Activated CD4-positive, alpha-beta memory T cell treated with anti-CD3 and anti-CD28 coated beads, Interleukin-2, amount 10 ng/mL, durations not matched to agents 7 days and 5 days (primary cell): Measurements from ENCODE around the gene CLEC12A. TPM values are rescaled to one million over a fixed set of nuclear protein-coding genes. Genes with fewer than 3 reads are reported as not detected.

Source experiments
- CTCF ChIA-PET: fragments of 350-600 bp; sonication (Branson Sonifier 250); formaldehyde crosslinking; loops from one replicate; lab custom pipeline; 2021; ENCODE audit warnings: antibody characterized with exemption, inconsistent platforms; lab: Charles Lee
- POLR2A ChIA-PET: fragments of 350-600 bp; sonication (Branson Sonifier 250); formaldehyde crosslinking; loops from one replicate; lab custom pipeline; 2021; ENCODE audit warnings: antibody characterized with exemption; lab: Charles Lee
- DNase-seq: peaks from one replicate; pipeline ENCODE4 v3.0.0-alpha.2; 2020
- H3K27ac Mint-ChIP-seq: one replicate; pipeline ENCODE4 v1.8.0; 2021; ENCODE audit warnings: mild to moderate bottlenecking, mixed read lengths
- H3K27me3 Mint-ChIP-seq: one replicate; pipeline ENCODE4 v1.8.0; 2021; ENCODE audit warnings: mixed read lengths
- H3K36me3 Mint-ChIP-seq: one replicate; pipeline ENCODE4 v1.8.0; 2021; ENCODE audit warnings: low read depth, mixed read lengths
- H3K4me1 Mint-ChIP-seq: one replicate; pipeline ENCODE4 v1.8.0; 2021; ENCODE audit warnings: mixed read lengths
- H3K4me3 Mint-ChIP-seq: one replicate; pipeline ENCODE4 v1.8.0; 2021; ENCODE audit warnings: mild to moderate bottlenecking, mixed read lengths
- H3K9me3 Mint-ChIP-seq: one replicate; pipeline ENCODE4 v1.8.0; 2021; ENCODE audit warnings: mixed read lengths
- total RNA-seq, 2 experiments: library from RNA; stranded (reverse); gene quantifications; one replicate each; pipeline ENCODE4 v1.2.3, GENCODE V29; 2021

The CLEC12A gene
- total RNA-seq: under 1 TPM; 0.60 to 0.65 TPM

GRCh38 chr12:9971181-9971580, at the start of gene CLEC12A:
CLEC12A (plus strand) TSS chr12:9971409; CDS start chr12:9971597, 188 bp downstream.
- DNase-seq: no peak
- Mint-ChIP-seq H3K27ac (no peak within 1 kb of the TSS), H3K4me1 (no peaks in the 10 kb centered on the region), H3K9me3 (peaks cover 9% of the 10 kb centered on the region), H3K36me3 (no peaks in the 10 kb centered on the region), H3K27me3 (peaks cover 27% of the 10 kb centered on the region), H3K4me3 (no peak within 1 kb of the TSS)
- ChIA-PET CTCF (no interaction called here), POLR2A (no interaction called here)

- POLR2A ChIA-PET: interaction anchor here (1.3 to 1.5 kb wide), 2 partner anchors 15 to 26 kb away, joined by 4 to 6 read pairs; no protein-coding TSS in a partner anchor
- Mint-ChIP-seq H3K4me1 (peaks cover 17% of the 10 kb centered on the region), H3K4me3 (no peak overlapping the region), H3K9me3 (peaks cover 6% of the 10 kb centered on the region), H3K27me3 (peaks cover 11% of the 10 kb centered on the region), H3K27ac (no peak overlapping the region), H3K36me3 (peaks cover 4% of the 10 kb centered on the region)
- no peak for DNase-seq
- CTCF ChIA-PET: interaction anchor here (0.6 to 1.1 kb wide), 4 partner anchors 108 to 291 kb away, joined by 3 to 6 read pairs (median 4); no protein-coding TSS in a partner anchor
Measured at GRCh38 chr12:9922429-9922828, 48.8 kb upstream of the CLEC12A start.

GRCh38 chr12:9925705-9926393, 45.4 kb upstream of the CLEC12A start:
- Mint-ChIP-seq H3K9me3 (no peaks in the 10 kb centered on the region), H3K27me3 (peaks cover 12% of the 10 kb centered on the region), H3K27ac (no peak overlapping the region), H3K36me3 (peaks cover 4% of the 10 kb centered on the region), H3K4me1 (peaks cover 17% of the 10 kb centered on the region), H3K4me3 (peak overlapping the region; percentile 31)
- ChIA-PET CTCF (interaction anchor here (0.7 to 2.6 kb wide), 9 partner anchors 14 to 183 kb away, joined by 3 to 29 read pairs (median 5); no protein-coding TSS in a partner anchor), POLR2A (no interaction called here)
- peak; percentile 22 for DNase-seq

GRCh38 chr12:9926876-9927275, 44.3 kb upstream of the CLEC12A start:
- no peaks in the 10 kb centered on the region for H3K9me3 Mint-ChIP-seq
- no peak overlapping the region for H3K4me3 Mint-ChIP-seq
- ChIA-PET POLR2A (interaction anchor here (1.0 kb wide), 1 partner anchor 177 kb away, joined by 5 read pairs; no protein-coding TSS in a partner anchor), CTCF (interaction anchor here (1.1 to 2.6 kb wide), 6 partner anchors 13 to 177 kb away, joined by 3 to 24 read pairs (median 3); no protein-coding TSS in a partner anchor)
- no peak for DNase-seq
- H3K27ac Mint-ChIP-seq: no peak overlapping the region
- H3K27me3 Mint-ChIP-seq: peaks cover 12% of the 10 kb centered on the region
- peaks cover 17% of the 10 kb centered on the region for H3K4me1 Mint-ChIP-seq
- peaks cover 4% of the 10 kb centered on the region for H3K36me3 Mint-ChIP-seq

GRCh38 chr12:9928607-9929006, 42.6 kb upstream of the CLEC12A start:
- Mint-ChIP-seq H3K4me1 (peaks cover 5% of the 10 kb centered on the region), H3K9me3 (no peaks in the 10 kb centered on the region), H3K27ac (no peak overlapping the region), H3K4me3 (no peak overlapping the region), H3K27me3 (peaks cover 18% of the 10 kb centered on the region), H3K36me3 (no peaks in the 10 kb centered on the region)
- ChIA-PET POLR2A (no interaction called here), CTCF (interaction anchor here (1.1 to 2.6 kb wide), 2 partner anchors 114 to 178 kb away, joined by 4 to 24 read pairs; no protein-coding TSS in a partner anchor)
- DNase-seq: no peak

GRCh38 chr12:9931245-9931644, 40.0 kb upstream of the CLEC12A start:
- Mint-ChIP-seq H3K36me3 (no peaks in the 10 kb centered on the region), H3K4me3 (no peak overlapping the region), H3K4me1 (no peaks in the 10 kb centered on the region), H3K27ac (no peak overlapping the region), H3K9me3 (no peaks in the 10 kb centered on the region), H3K27me3 (peaks cover 18% of the 10 kb centered on the region)
- no peak for DNase-seq
- ChIA-PET CTCF (interaction anchor here (0.8 to 1.9 kb wide), 3 partner anchors 9 to 219 kb away, joined by 3 to 14 read pairs (median 5); no protein-coding TSS in a partner anchor), POLR2A (interaction anchor here (1.0 kb wide), 1 partner anchor 181 kb away, joined by 3 read pairs; no protein-coding TSS in a partner anchor)

GRCh38 chr12:9932270-9932669, 38.9 kb upstream of the CLEC12A start, which contains the start of gene CLEC2A:
CLEC2A (minus strand) TSS chr12:9932370; CDS start chr12:9932329, 41 bp downstream.
- H3K4me1 Mint-ChIP-seq: no peaks in the 10 kb centered on the region
- CTCF ChIA-PET: interaction anchor here (1.9 kb wide), 1 partner anchor 119 kb away, joined by 14 read pairs; no protein-coding TSS in a partner anchor
- H3K36me3 Mint-ChIP-seq: no peaks in the 10 kb centered on the region
- no peak for DNase-seq
- no peaks in the 10 kb centered on the region for H3K9me3 Mint-ChIP-seq
- no peak within 1 kb of the TSS for H3K27ac Mint-ChIP-seq
- H3K27me3 Mint-ChIP-seq: peaks cover 18% of the 10 kb centered on the region
- POLR2A ChIA-PET: no interaction called here
- no peak within 1 kb of the TSS for H3K4me3 Mint-ChIP-seq

- ChIA-PET CTCF (interaction anchor here (0.7 to 0.9 kb wide), 2 partner anchors 119 to 135 kb away, joined by 3 to 4 read pairs; no protein-coding TSS in a partner anchor), POLR2A (no interaction called here)
- Mint-ChIP-seq H3K27me3 (peaks cover 12% of the 10 kb centered on the region), H3K27ac (no peak overlapping the region), H3K36me3 (no peaks in the 10 kb centered on the region), H3K9me3 (no peaks in the 10 kb centered on the region), H3K4me1 (no peaks in the 10 kb centered on the region), H3K4me3 (no peak overlapping the region)
- DNase-seq: no peak
Measured at GRCh38 chr12:9933958-9934357, 37.3 kb upstream of the CLEC12A start.

- no peak overlapping the region for H3K4me3 Mint-ChIP-seq
- ChIA-PET CTCF (interaction anchor here (0.9 kb wide), 1 partner anchor 120 kb away, joined by 3 read pairs; no protein-coding TSS in a partner anchor), POLR2A (no interaction called here)
- H3K9me3 Mint-ChIP-seq: no peaks in the 10 kb centered on the region
- DNase-seq: no peak
- H3K27me3 Mint-ChIP-seq: peaks cover 16% of the 10 kb centered on the region
- no peaks in the 10 kb centered on the region for H3K4me1 Mint-ChIP-seq
- no peak overlapping the region for H3K27ac Mint-ChIP-seq
- H3K36me3 Mint-ChIP-seq: no peaks in the 10 kb centered on the region
Measured at GRCh38 chr12:9935026-9935425, 36.2 kb upstream of the CLEC12A start.

- no peak for DNase-seq
- ChIA-PET POLR2A (no interaction called here), CTCF (no interaction called here)
- Mint-ChIP-seq H3K4me3 (no peak overlapping the region), H3K4me1 (peaks cover 4% of the 10 kb centered on the region), H3K9me3 (no peaks in the 10 kb centered on the region), H3K27me3 (peaks cover 23% of the 10 kb centered on the region), H3K27ac (no peak overlapping the region), H3K36me3 (no peaks in the 10 kb centered on the region)
Measured at GRCh38 chr12:9936591-9936990, 34.6 kb upstream of the CLEC12A start.

GRCh38 chr12:9940375-9940774, 30.8 kb upstream of the CLEC12A start:
- Mint-ChIP-seq H3K9me3 (no peaks in the 10 kb centered on the region), H3K27ac (no peak overlapping the region), H3K4me3 (no peak overlapping the region), H3K4me1 (peaks cover 15% of the 10 kb centered on the region), H3K27me3 (peaks cover 34% of the 10 kb centered on the region), H3K36me3 (no peaks in the 10 kb centered on the region)
- CTCF ChIA-PET: interaction anchor here (0.7 to 2.0 kb wide), 19 partner anchors 8 to 251 kb away, joined by 3 to 11 read pairs (median 3); partner anchors contain the start of gene CLEC12B
- POLR2A ChIA-PET: no interaction called here
- no peak for DNase-seq

GRCh38 chr12:9941838-9942237, 29.4 kb upstream of the CLEC12A start:
- ChIA-PET POLR2A (interaction anchor here (1.2 kb wide), 1 partner anchor 181 kb away, joined by 3 read pairs; the partner anchor contains the start of gene CD69), CTCF (no interaction called here)
- peaks cover 15% of the 10 kb centered on the region for H3K4me1 Mint-ChIP-seq
- peaks cover 34% of the 10 kb centered on the region for H3K27me3 Mint-ChIP-seq
- no peaks in the 10 kb centered on the region for H3K9me3 Mint-ChIP-seq
- no peak overlapping the region for H3K4me3 Mint-ChIP-seq
- no peaks in the 10 kb centered on the region for H3K36me3 Mint-ChIP-seq
- no peak for DNase-seq
- H3K27ac Mint-ChIP-seq: no peak overlapping the region

GRCh38 chr12:9943240-9943639, 28.0 kb upstream of the CLEC12A start:
- peaks cover 34% of the 10 kb centered on the region for H3K27me3 Mint-ChIP-seq
- H3K4me3 Mint-ChIP-seq: peak overlapping the region; percentile 76
- DNase-seq: peak; percentile 62
- no peaks in the 10 kb centered on the region for H3K9me3 Mint-ChIP-seq
- no peaks in the 10 kb centered on the region for H3K36me3 Mint-ChIP-seq
- peaks cover 22% of the 10 kb centered on the region for H3K4me1 Mint-ChIP-seq
- ChIA-PET CTCF (no interaction called here), POLR2A (no interaction called here)
- H3K27ac Mint-ChIP-seq: peak overlapping the region; percentile 36
